Endothelial cell of umbilical vein (primary cell): Measurements from ENCODE around the gene THSD7B. TPM values are rescaled to one million over a fixed set of nuclear protein-coding genes. Genes with fewer than 3 reads are reported as not detected.

Experiments
- BruUV-seq: library from RNA; stranded (reverse); fragments of 400-500 nt; replicated peaks from 2 replicates; lab custom pipeline; 2021; lab: Mats Ljungman, UMichigan
- CTCF ChIA-PET: fragments of 300-600, 350-600 bp; sonication (Branson Sonifier 250); formaldehyde crosslinking; loops from one replicate; lab custom pipeline; 2021; ENCODE audit warnings: antibody characterized with exemption, inconsistent platforms; lab: Charles Lee
- POLR2A ChIA-PET: fragments of 300-600, 350-600 bp; sonication (Branson Sonifier 250); formaldehyde crosslinking; loops from one replicate; lab custom pipeline; 2021; ENCODE audit warnings: antibody characterized with exemption, inconsistent platforms; lab: Charles Lee
- DNase-seq: peaks from one replicate; pipeline ENCODE4 v3.0.0-alpha.2; 2011; ENCODE audit warnings: low read depth, low spot score
- FAIRE-seq: peaks from 2 replicates; lab custom pipeline; 2011; peaks lifted over from hg19 to GRCh38; lab: Jason Lieb, UNC
- H2AFZ ChIP-seq: 2 replicates; pipeline ENCODE4 v1.6.0; 2012; ENCODE audit warnings: low read depth, low read length, control low read depth, inconsistent platforms
- H3K27ac ChIP-seq: 2 replicates; pipeline ENCODE4 v1.5.1; 2011; ENCODE audit warnings: low read depth, mild to moderate bottlenecking, control low read depth, low read length, moderate library complexity; ENCODE audit not compliant: insufficient read depth
- H3K27me3 ChIP-seq, 2 experiments: 2 replicates each; pipeline versions ENCODE4 v1.6.0 to v1.6.1; 2011; ENCODE audit warnings: low read length in 2 of 2, mixed read lengths in 1 of 2; ENCODE audit not compliant: control insufficient read depth in 2 of 2, insufficient read depth in 2 of 2
- H3K36me3 ChIP-seq, 2 experiments: 2 replicates in 1 of 2; 3 replicates in 1 of 2; pipeline ENCODE4 v1.5.1; 2011; ENCODE audit warnings: low read length in 2 of 2, mild to moderate bottlenecking in 1 of 2, moderate library complexity in 1 of 2; ENCODE audit not compliant: control insufficient read depth in 2 of 2, insufficient read depth in 2 of 2; ENCODE audit errors: extremely low read depth in 1 of 2
- H3K4me1 ChIP-seq: 3 replicates; pipeline ENCODE4 v1.5.1; 2011; ENCODE audit warnings: mild to moderate bottlenecking, low read length; ENCODE audit not compliant: control insufficient read depth, insufficient read depth; ENCODE audit errors: extremely low read depth
- H3K4me2 ChIP-seq: 2 replicates; pipeline ENCODE4 v1.6.1; 2011; ENCODE audit warnings: low read length, control low read depth, mixed read lengths; ENCODE audit not compliant: insufficient read depth
- H3K4me3 ChIP-seq, 3 experiments: fragments of 200-600 bp in 1 of 3; sonication (generic), shearing (Covaris generic) in 1 of 3; replicated peaks in 1 of 3; 2 replicates each; pipeline ENCODE4 v1.5.1; 2011 to 2016; ENCODE audit warnings: control low read depth in 3 of 3, low read length in 3 of 3, mild to moderate bottlenecking in 2 of 3, inconsistent platforms in 1 of 3, low read depth in 1 of 3, moderate library complexity in 1 of 3; ENCODE audit not compliant: insufficient read depth in 1 of 3
- H3K79me2 ChIP-seq: 2 replicates; pipeline ENCODE4 v1.6.0; 2012; ENCODE audit warnings: low read length, inconsistent platforms; ENCODE audit not compliant: control insufficient read depth, insufficient read depth
- H3K9ac ChIP-seq: replicated peaks from 2 replicates; pipeline ENCODE3; 2011; ENCODE audit warnings: low read length, control low read depth; ENCODE audit not compliant: insufficient read depth; ENCODE audit errors: extremely low read depth
- H3K9me1 ChIP-seq: replicated peaks from 3 replicates; pipeline ENCODE4 v1.6.0; 2011; ENCODE audit warnings: mild to moderate bottlenecking, low read length; ENCODE audit not compliant: control insufficient read depth, insufficient read depth; ENCODE audit errors: extremely low read depth
- H3K9me3 ChIP-seq: replicated peaks from 2 replicates; pipeline ENCODE4 v1.5.1; 2012; ENCODE audit warnings: low read length, inconsistent platforms; ENCODE audit not compliant: control insufficient read depth, insufficient read depth
- H4K20me1 ChIP-seq: replicated peaks from 2 replicates; pipeline ENCODE3; 2011; ENCODE audit warnings: mild to moderate bottlenecking, low read length; ENCODE audit not compliant: control insufficient read depth, insufficient read depth; ENCODE audit errors: extremely low read depth
- CTCF ChIP-seq, 2 donors: IDR thresholded peaks; 1 replicate in 1 of 2; 2 replicates in 1 of 2; pipeline ENCODE4 v1.5.1; 2011; ENCODE audit warnings: low read length in 2 of 2, mild to moderate bottlenecking in 2 of 2, moderate library complexity in 2 of 2, control low read depth in 1 of 2, inconsistent platforms in 1 of 2, low read depth in 1 of 2; ENCODE audit not compliant: insufficient read depth in 1 of 2; ENCODE audit errors: extremely low read depth in 1 of 2
- EZH2 ChIP-seq: IDR thresholded peaks from 2 replicates; pipeline ENCODE4 v1.6.1; 2012; ENCODE audit warnings: borderline replicate concordance, low read depth, mild to moderate bottlenecking, moderate library complexity, low read length, inconsistent platforms; ENCODE audit not compliant: severe bottlenecking
- FOS ChIP-seq: IDR thresholded peaks from 2 replicates; pipeline ENCODE4 v1.6.1; 2011; ENCODE audit warnings: mild to moderate bottlenecking, low read length, moderate library complexity, borderline replicate concordance; ENCODE audit not compliant: insufficient read depth
- GATA2 ChIP-seq: IDR thresholded peaks from 2 replicates; pipeline ENCODE4 v1.7.0; 2011; ENCODE audit warnings: low read depth, mild to moderate bottlenecking, moderate library complexity, mixed read lengths, low read length; ENCODE audit not compliant: insufficient read length, insufficient read depth
- JUN ChIP-seq: IDR thresholded peaks from 2 replicates; pipeline ENCODE4 v1.6.1; 2011; ENCODE audit warnings: borderline replicate concordance, low read depth; ENCODE audit not compliant: insufficient read length, insufficient read depth
- MYC ChIP-seq: IDR thresholded peaks from one replicate; pipeline ENCODE4 v1.6.1; 2011; ENCODE audit warnings: mild to moderate bottlenecking, low read depth, low read length
- POLR2A ChIP-seq: IDR thresholded peaks from 2 replicates; pipeline ENCODE4 v1.6.1; 2012; ENCODE audit warnings: low read depth, mild to moderate bottlenecking, control low read depth, low read length
- POLR2AphosphoS5 ChIP-seq: IDR thresholded peaks from 2 replicates; pipeline ENCODE4 v1.6.1; 2012; ENCODE audit warnings: low read depth, mild to moderate bottlenecking, control low read depth, low read length, moderate library complexity; ENCODE audit not compliant: insufficient read depth
- dilution Hi-C: fragments of 300-500 bp; cut with MboI; formaldehyde crosslinking; loops from one replicate; pipeline ENCODE4 v1.15.0; 2019; ENCODE audit warnings: low sequenced_read_pairs; ENCODE audit not compliant: extremely low pct_ligation_motif_present
- intact Hi-C: fragments of 100-400 bp; cut with micrococcal nuclease; formaldehyde crosslinking; loops from one replicate; pipeline ENCODE4 v1.10.0; 2022
- polyA plus RNA-seq, 4 experiments: library from polyadenylated mRNA; depleted of rRNA in 3 of 4; stranded (reverse) in 3 of 4; unstranded in 1 of 4; fragments of >200 nt; gene quantifications; 2 replicates each; pipeline versions ENCODE4 v1.2.1 to v1.2.3, GENCODE V29; 2011 to 2012; ENCODE audit warnings: missing spikeins in 1 of 4
- total RNA-seq: library from RNA; stranded (reverse); gene quantifications from 2 replicates; pipeline ENCODE4 v1.2.3, GENCODE V29; 2021
- TF ChIP-seq, protein P1 (sequence below): IDR thresholded peaks from 2 replicates; pipeline ENCODE4 v1.6.1; 2011; ENCODE audit not compliant: insufficient read depth, insufficient read length

The THSD7B gene
- total and polyA plus RNA-seq, 2 donors (not counting 3 experiments of a cell fraction or from before 2014, with no cell fraction given): 0.04 TPM; not detected in 1

- Histone ChIP-seq H3K4me1 (no peaks in the 10 kb centered on the region), H4K20me1 (no peaks in the 10 kb centered on the region), H3K4me3 (no peak overlapping the region), H3K27me3 (no peaks in the 10 kb centered on the region), H3K9me3 (peaks cover 4% of the 10 kb centered on the region), H3K4me2 (no peak overlapping the region), H3K27ac (no peak overlapping the region), H3K9me1 (no peaks in the 10 kb centered on the region), H3K79me2 (no peaks in the 10 kb centered on the region), H3K36me3 (no peaks in the 10 kb centered on the region), H2AFZ (no peak overlapping the region), H3K9ac (no peak overlapping the region)
- TF ChIP-seq EZH2: no peak
- no peak for TF ChIP-seq MYC
- no peak for TF ChIP-seq GATA2
- no peak for TF ChIP-seq FOS
- TF ChIP-seq JUN: no peak
- TF ChIP-seq CTCF (IDR thresholded peaks at IDR 0.05; ENCODE audit: extremely low read depth in 1 of 2, insufficient read depth in 1 of 2, low read depth in 1 of 2, low read length in 2 of 2): no peak
- TF ChIP-seq, protein P1, sequence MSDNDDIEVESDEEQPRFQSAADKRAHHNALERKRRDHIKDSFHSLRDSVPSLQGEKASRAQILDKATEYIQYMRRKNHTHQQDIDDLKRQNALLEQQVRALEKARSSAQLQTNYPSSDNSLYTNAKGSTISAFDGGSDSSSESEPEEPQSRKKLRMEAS: no peak
- TF ChIP-seq POLR2AphosphoS5: no peak
- TF ChIP-seq POLR2A: no peak
- FAIRE-seq: no peak
- dilution Hi-C loops (no loop called here), intact Hi-C loops (no loop called here)
- ChIA-PET CTCF (no interaction called here), POLR2A (no interaction called here)
- BruUV-seq: no TSS peak
- DNase-seq: no peak
Observed at GRCh38 chr2:137348301-137348700, 583.0 kb downstream of the THSD7B start.
